GM13977 (cell line): ENCODE results near the gene JAG2.

ENCODE experiments used
- DNase-seq: peaks from one replicate; pipeline ENCODE4 v3.0.0; 2012; ENCODE audit warnings: low spot score
- CTCF ChIP-seq: IDR thresholded peaks from 2 replicates; pipeline ENCODE4 v1.5.1; 2012; ENCODE audit warnings: mild to moderate bottlenecking, control low read depth; ENCODE audit not compliant: insufficient read depth; ENCODE audit errors: extremely low read depth, missing control alignments
- in situ Hi-C: fragments of 300-500 bp; cut with MboI; formaldehyde crosslinking; loops from one replicate; pipeline ENCODE4 v1.12.0; 2022; ENCODE audit warnings: low sequenced_read_pairs, low pct_unique_long_range_greater_than_20kb, mixed read lengths, inconsistent platforms; ENCODE audit not compliant: unreplicated experiment

The JAG2 gene

GRCh38 chr14:105126126-105126980, 42.2 kb downstream of the JAG2 start:
- DNase-seq = no peak
- TF ChIP-seq CTCF = no peak
- in situ Hi-C loops = no loop called here

GRCh38 chr14:105124823-105125222, 43.8 kb downstream of the JAG2 start:
- no peak for DNase-seq
- in situ Hi-C loops = loop anchor here (25.0 kb wide), 1 partner anchor 387 kb away; no protein-coding TSS in a partner anchor
- TF ChIP-seq CTCF = no peak

- in situ Hi-C loops = loop anchor here (25.0 kb wide), 1 partner anchor 388 kb away; no protein-coding TSS in a partner anchor
Observed at GRCh38 chr14:105123981-105124765, 44.4 kb downstream of the JAG2 start.

GRCh38 chr14:105123064-105123665, 45.4 kb downstream of the JAG2 start:
- DNase-seq = no peak
- in situ Hi-C loops = loop anchor here (25.0 kb wide), 1 partner anchor 389 kb away; no protein-coding TSS in a partner anchor
- no peak for TF ChIP-seq CTCF

More at GRCh38 chr14:105123981-105124765, 44.4 kb downstream of the JAG2 start:
- DNase-seq = no peak
- no peak for TF ChIP-seq CTCF

GRCh38 chr14:105120056-105120455, 48.5 kb downstream of the JAG2 start:
- in situ Hi-C loops = loop anchor here (25.0 kb wide), 1 partner anchor 392 kb away; no protein-coding TSS in a partner anchor
- TF ChIP-seq CTCF = no peak
- DNase-seq = no peak

- in situ Hi-C loops = loop anchor here (25.0 kb wide), 1 partner anchor 393 kb away; no protein-coding TSS in a partner anchor
- DNase-seq = no peak
- TF ChIP-seq CTCF = no peak
Observed at GRCh38 chr14:105119408-105120025, 49.1 kb downstream of the JAG2 start.
